Colonic mucosa (tissue), 4 donors: ENCODE results near the gene GSK3B. TPM values are rescaled to one million over a fixed set of nuclear protein-coding genes. Genes with fewer than 3 reads are reported as not detected.

ENCODE experiments used
- DNase-seq: peaks from one replicate; pipeline ENCODE4 v3.0.0-alpha.2; 2020
- H3K27ac ChIP-seq: fragments of 200-600 bp; one replicate; pipeline ENCODE4 v1.8.0; 2021
- H3K27me3 ChIP-seq: fragments of 200-600 bp; one replicate; pipeline ENCODE4 v1.8.0; 2021
- H3K36me3 ChIP-seq: fragments of 200-600 bp; one replicate; pipeline ENCODE4 v1.8.0; 2021
- H3K4me1 ChIP-seq: fragments of 200-600 bp; one replicate; pipeline ENCODE4 v1.8.0; 2021; ENCODE audit warnings: mild to moderate bottlenecking
- H3K4me3 ChIP-seq: fragments of 200-600 bp; one replicate; pipeline ENCODE4 v1.8.0; 2021
- H3K9ac ChIP-seq, 2 donors: one replicate each; pipeline ENCODE4 v1.7.0; 2013; ENCODE audit warnings: control low read depth in 2 of 2, low read depth in 2 of 2, low read length in 2 of 2
- H3K9me3 ChIP-seq: fragments of 200-600 bp; one replicate; pipeline ENCODE4 v1.8.0; 2021
- CTCF ChIP-seq: fragments of 200-600 bp; IDR thresholded peaks from one replicate; pipeline ENCODE4 v1.8.0; 2022; ENCODE audit warnings: antibody characterized with exemption, mild to moderate bottlenecking
- intact Hi-C: fragments of 100-400 bp; cut with DNase I; formaldehyde crosslinking; loops from one replicate; pipeline ENCODE4 v1.14.1; 2022
- total RNA-seq, 2 donors: library from RNA; stranded (reverse); fragmentation: NEBNext Ultra II Directional in 1 of 2; extraction: Animal tissue kit (Norgen Biotek cat#: 25700) in 1 of 2; gene quantifications; one replicate each; pipeline ENCODE4 v1.2.1, GENCODE V29; 2021
- donor health status: healthy.
- donor health status: DM: no; HTN: no; CAD: no.
- donor health status: DM: no; HTN: no; CAD: no.

Gene GSK3B
- total RNA-seq, 2 donors from 2014 or later, result 34.4 to 43.6 TPM

- no peak overlapping the region for H3K4me3 ChIP-seq
- TF ChIP-seq CTCF, result no peak
- intact Hi-C loops, result no loop called here
- no peaks in the 10 kb centered on the region for H3K9me3 ChIP-seq
- H3K4me1 ChIP-seq, result no peaks in the 10 kb centered on the region
- no peak overlapping the region for H3K9ac ChIP-seq
- DNase-seq, result no peak
- H3K27me3 ChIP-seq, result no peaks in the 10 kb centered on the region
- no peaks in the 10 kb centered on the region for H3K36me3 ChIP-seq
- no peak overlapping the region for H3K27ac ChIP-seq
Observed at GRCh38 chr3:120039642-120040610, 54.3 kb downstream of the GSK3B start.

- Histone ChIP-seq H3K27ac (no peak overlapping the region), H3K36me3 (no peaks in the 10 kb centered on the region), H3K9ac (no peak overlapping the region), H3K27me3 (no peaks in the 10 kb centered on the region), H3K9me3 (no peaks in the 10 kb centered on the region), H3K4me3 (no peak overlapping the region), H3K4me1 (no peaks in the 10 kb centered on the region)
- intact Hi-C loops, result no loop called here
- DNase-seq, result no peak
- no peak for TF ChIP-seq CTCF
Observed at GRCh38 chr3:120033596-120033995, 60.7 kb downstream of the GSK3B start.

- H3K4me3 ChIP-seq, result no peak overlapping the region
- DNase-seq, result no peak
- intact Hi-C loops, result no loop called here
- no peaks in the 10 kb centered on the region for H3K9me3 ChIP-seq
- no peak overlapping the region for H3K27ac ChIP-seq
- no peaks in the 10 kb centered on the region for H3K27me3 ChIP-seq
- no peak overlapping the region for H3K9ac ChIP-seq
- no peak for TF ChIP-seq CTCF
- H3K4me1 ChIP-seq, result no peaks in the 10 kb centered on the region
- no peaks in the 10 kb centered on the region for H3K36me3 ChIP-seq
Observed at GRCh38 chr3:120031561-120031960, 62.7 kb downstream of the GSK3B start.

- H3K9me3 ChIP-seq, result no peaks in the 10 kb centered on the region
- intact Hi-C loops, result no loop called here
- H3K36me3 ChIP-seq, result no peaks in the 10 kb centered on the region
- no peak for DNase-seq
- no peak overlapping the region for H3K27ac ChIP-seq
- no peak for TF ChIP-seq CTCF
- H3K4me3 ChIP-seq, result no peak overlapping the region
- H3K27me3 ChIP-seq, result no peaks in the 10 kb centered on the region
- no peaks in the 10 kb centered on the region for H3K4me1 ChIP-seq
- H3K9ac ChIP-seq, result no peak overlapping the region
Observed at GRCh38 chr3:120029749-120030148, 64.5 kb downstream of the GSK3B start.

- no peak for TF ChIP-seq CTCF
- H3K27ac ChIP-seq, result no peak overlapping the region
- H3K36me3 ChIP-seq, result no peaks in the 10 kb centered on the region
- no peak overlapping the region for H3K9ac ChIP-seq
- intact Hi-C loops, result no loop called here
- H3K27me3 ChIP-seq, result no peaks in the 10 kb centered on the region
- H3K4me1 ChIP-seq, result no peaks in the 10 kb centered on the region
- H3K4me3 ChIP-seq, result no peak overlapping the region
- no peak for DNase-seq
- no peaks in the 10 kb centered on the region for H3K9me3 ChIP-seq
Observed at GRCh38 chr3:120028271-120029047, 65.8 kb downstream of the GSK3B start.
